ENCODE data around the gene ZNF385D.

Gene ZNF385D

DNA sequence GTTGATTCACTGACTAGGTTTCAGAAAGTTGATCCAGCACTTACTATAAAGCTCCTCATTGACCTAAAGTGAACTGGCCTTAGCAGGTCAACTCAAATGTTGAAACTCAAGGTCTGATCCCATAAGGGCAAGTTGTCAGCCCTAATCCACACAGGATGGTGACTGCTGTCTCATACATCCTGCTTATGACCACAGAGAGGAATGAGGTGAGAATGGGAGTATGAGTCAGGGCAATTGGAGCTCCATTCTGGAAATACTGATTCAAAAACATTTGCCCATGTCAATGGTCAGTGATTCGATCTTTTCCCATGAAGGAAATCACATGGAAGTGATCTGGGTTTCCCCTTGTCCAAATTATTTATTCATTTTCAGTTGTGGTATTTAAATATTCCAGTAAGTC is 78.7 kb downstream of the ZNF385D start:
- TF ChIP-seq ZNF274 (IDR thresholded peaks at IDR 0.05; ENCODE audit: low read depth, low read length), result no peak
- H3K4me3 ChIP-seq (ENCODE audit: low read length), result no peak overlapping the region

DNA sequence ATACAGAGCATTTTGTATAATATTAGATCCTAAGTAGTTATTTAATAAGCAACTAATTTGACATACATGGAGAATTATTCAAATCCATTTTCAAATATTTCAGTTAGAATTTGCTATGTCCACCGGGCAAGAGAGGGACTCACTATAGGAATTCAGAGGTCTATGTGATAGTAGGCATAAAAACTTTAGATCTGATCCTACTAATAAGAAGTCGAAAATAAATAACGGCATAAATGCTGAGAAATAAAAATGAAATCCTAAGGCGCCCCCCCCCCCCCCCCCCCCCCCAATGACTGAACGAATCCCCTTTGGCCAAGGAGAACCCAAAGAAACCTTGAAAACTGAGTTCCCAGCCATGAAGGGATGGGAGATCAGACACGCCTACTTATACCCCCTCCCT is 80.6 kb downstream of the ZNF385D start:
- TF ChIP-seq ZNF274 (IDR thresholded peaks at IDR 0.05; ENCODE audit: low read depth, low read length), result no peak
- no peak overlapping the region for H3K4me3 ChIP-seq (ENCODE audit: low read length)

DNA sequence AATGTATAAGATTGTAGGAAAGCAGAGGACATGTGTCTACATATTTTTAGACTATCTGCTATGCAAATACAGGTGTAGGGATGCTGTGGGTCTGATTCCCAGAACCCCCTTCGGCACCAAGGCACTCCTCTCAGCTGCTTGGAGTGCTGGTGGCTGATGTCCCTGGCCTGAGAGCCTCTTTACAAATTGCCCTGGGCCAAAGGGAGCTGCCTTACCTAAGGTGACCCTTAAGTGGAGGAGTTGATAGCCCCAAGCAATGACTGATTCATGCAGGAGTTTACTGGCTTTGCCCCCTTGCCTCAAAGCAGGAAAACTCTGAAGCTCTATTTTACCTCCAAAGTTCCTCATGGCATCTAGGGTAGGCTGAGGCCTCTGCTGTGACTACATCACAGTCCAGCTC is 83.0 kb downstream of the ZNF385D start:
- no peak for TF ChIP-seq ZNF274 (IDR thresholded peaks at IDR 0.05; ENCODE audit: low read depth, low read length)

DNA sequence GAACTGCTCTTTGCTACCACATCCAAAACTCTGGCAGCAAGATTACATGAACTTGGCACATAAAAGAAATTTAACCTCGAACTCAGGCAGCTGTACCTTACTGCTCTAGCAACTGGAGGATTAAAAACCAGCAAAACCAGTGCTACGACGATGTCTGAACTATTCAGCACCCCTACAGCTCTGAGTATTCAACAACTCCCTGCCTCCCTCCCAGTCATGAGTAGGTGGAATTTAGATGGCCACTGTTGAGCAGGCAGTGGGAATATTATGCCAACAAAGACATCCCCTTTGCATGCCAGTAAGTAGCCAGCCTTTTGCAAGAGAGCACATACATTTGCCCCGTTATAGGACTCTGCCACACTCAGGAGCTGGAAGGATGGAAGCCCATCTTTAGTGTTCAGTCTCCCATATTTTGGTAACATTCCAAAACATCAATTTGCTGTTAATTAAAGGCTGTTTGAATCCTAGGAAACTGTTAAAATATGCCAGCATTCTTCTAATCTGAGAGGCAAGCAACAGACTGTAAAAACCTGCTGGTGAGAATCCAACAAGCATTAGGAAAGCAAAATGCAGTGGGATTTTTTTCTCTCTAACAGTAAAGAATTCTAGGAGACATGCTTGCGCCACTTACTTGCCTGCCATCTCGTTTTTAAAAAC is 85.4 kb downstream of the ZNF385D start:
- H3K4me3 ChIP-seq (ENCODE audit: low read length), result no peak overlapping the region
- TF ChIP-seq ZNF274 (IDR thresholded peaks at IDR 0.05; ENCODE audit: low read depth, low read length), result no peak

More for the DNA sequence above, 83.0 kb downstream of the ZNF385D start:
- no peak overlapping the region for H3K4me3 ChIP-seq (ENCODE audit: low read length)

DNA sequence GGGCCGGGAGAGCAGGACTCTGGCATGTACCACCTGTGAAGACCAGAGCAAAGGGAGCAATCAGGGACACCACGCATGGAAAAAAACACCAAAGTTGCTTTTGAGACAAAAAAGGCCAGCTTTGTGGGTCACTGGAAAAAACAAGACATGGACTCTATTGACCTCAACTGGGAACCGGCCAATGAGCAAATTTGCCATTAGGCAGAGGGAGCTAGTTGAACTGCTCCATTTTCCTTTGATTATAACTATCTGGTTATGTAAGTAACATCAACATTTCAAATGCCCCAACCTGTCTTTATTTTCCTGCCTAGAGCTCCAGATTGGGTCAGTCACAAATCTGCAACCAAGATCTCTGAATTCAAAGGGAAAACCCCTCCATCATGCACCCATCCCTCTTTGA is 86.0 kb downstream of the ZNF385D start:
- TF ChIP-seq ZNF274 (IDR thresholded peaks at IDR 0.05; ENCODE audit: low read depth, low read length), result no peak
- H3K4me3 ChIP-seq (ENCODE audit: low read length), result no peak overlapping the region

DNA sequence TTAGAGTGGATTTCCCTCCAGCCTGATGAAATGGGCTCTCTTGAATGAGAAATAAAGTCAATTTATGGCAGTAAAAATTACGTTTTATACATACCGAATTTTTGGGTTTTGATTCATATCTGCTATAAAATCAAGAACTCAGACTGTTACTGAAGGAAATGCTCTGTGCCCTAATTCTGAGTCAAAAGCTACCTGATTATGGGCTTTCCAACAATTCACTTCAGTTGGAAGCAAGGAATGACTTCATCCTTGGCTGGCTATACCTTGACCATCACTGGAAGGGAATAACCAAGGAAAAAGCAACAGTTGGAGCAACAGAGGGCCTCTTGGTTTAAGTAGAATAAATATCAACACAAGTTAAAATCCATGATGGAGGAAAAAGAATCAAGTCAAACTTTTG is 88.6 kb downstream of the ZNF385D start:
- no peak overlapping the region for H3K4me3 ChIP-seq (ENCODE audit: low read length)
- no peak for TF ChIP-seq ZNF274 (IDR thresholded peaks at IDR 0.05; ENCODE audit: low read depth, low read length)

DNA sequence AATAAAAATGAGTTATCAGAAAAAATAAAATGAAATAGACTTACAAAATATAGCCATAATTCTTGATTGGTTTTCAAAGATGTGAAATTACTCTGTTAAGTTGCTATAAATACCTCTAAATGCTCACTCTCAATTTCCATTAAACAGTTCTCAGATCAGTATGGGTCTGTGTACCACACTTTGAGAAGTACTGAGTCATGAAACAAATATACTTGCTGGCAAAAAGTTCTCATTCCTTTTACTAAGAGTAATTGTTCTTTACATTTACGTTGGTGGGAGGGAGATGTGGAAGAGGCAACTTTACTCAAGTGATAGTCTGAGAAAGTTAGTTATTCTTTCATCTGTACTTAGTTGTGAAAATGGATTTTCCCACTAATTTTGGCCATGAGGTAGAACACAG is 96.3 kb downstream of the ZNF385D start:
- H3K4me3 ChIP-seq (ENCODE audit: low read length), result no peak overlapping the region
- TF ChIP-seq ZNF274 (IDR thresholded peaks at IDR 0.05; ENCODE audit: low read depth, low read length), result no peak

DNA sequence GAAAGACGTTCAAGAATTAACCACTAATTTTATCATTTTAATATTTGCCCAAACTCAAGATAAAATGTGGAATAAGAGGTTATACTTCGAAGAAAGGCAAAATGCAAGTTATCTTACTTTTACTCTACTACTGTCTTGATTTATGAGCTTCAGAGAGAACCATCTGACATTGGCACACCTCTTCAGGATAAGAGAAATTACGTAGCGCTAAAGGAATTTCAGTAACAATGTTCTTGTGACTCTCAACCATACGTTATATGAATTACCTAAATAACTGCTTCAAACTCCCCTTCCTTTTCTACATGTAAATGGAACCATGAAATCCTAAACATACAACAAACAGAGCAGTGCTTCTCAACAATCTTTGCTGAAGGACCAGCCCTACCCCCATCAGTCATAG is 96.8 kb downstream of the ZNF385D start:
- TF ChIP-seq ZNF274 (IDR thresholded peaks at IDR 0.05; ENCODE audit: low read depth, low read length), result no peak

DNA sequence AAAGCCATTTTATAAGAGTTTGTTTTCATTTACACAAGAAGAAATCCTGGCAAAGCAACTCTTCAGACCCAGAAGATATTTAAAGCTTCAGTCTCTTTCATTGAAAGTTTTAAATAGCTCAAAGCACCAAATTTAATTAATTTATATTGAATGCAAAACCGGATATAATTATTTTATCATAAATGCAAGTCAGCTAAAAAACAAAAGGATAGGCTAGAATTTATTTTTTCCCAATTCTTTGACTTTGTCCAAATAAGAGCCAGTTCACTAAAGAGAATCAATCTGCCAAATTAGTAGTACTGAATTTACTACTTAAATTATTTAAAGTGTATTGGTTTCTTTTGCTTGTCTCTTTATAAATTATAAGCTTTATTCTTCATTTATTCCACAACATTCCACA is 101.5 kb downstream of the ZNF385D start:
- H3K4me3 ChIP-seq (ENCODE audit: low read length), result no peak overlapping the region
- no peak for TF ChIP-seq ZNF274 (IDR thresholded peaks at IDR 0.05; ENCODE audit: low read depth, low read length)

More for the DNA sequence above, 96.8 kb downstream of the ZNF385D start:
- H3K4me3 ChIP-seq (ENCODE audit: low read length), result no peak overlapping the region

DNA sequence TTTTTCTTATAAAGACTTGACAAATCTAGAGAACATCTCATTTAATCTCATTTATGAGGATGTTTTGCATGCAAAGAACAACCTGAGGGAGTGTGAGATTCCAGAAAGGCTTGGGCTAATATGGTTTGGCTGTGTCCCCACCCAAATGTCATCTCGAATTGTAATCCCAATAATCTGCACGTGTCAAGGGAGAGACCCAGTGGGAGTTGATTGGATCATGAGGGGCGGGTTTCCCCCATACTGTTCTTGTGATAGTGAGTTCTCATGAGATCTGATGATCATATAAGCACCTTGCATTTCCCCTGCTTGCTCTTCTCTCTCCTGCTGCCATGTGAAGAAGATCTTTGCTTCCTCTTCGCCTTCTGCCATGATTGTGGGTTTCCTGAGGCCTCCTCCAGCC is 103.0 kb downstream of the ZNF385D start:
- no peak for TF ChIP-seq ZNF274 (IDR thresholded peaks at IDR 0.05; ENCODE audit: low read depth, low read length)
- no peak overlapping the region for H3K4me3 ChIP-seq (ENCODE audit: low read length)

DNA sequence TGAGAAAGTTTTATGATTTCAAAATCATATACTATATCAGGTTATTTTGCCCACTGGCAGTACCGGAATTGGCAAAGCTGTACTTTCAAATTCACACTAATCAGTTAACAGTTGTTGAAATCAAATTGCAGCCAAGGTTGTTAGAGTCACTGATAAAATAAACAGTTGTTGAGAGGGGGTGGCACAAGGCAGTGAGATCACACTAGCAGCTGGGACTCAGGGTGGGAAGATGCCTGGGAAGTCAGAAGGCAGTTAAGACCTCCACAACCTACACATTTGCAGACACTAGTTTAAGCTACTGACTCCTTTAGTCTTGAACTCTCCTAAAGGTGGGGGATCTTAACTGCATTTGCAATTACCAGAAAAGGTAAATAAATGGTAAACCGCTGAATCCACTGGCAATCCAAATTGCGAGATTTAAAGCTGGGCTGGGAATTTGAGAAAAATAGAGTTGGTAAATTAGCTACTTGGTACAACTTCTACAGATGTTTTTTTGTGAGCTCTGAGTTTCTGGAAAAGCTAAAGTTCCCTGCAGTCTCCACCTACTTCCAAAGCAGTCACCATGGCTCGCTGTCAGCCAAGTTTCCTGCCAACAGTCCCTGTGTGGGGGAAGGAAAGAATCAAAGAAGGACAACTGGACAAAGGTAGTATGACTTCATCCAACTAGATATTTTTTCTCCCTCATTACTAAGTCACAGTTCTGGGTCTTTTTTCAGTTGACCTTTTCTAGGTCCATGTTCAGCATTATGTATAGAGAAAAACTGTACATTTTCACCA is 105.7 kb downstream of the ZNF385D start:
- H3K4me3 ChIP-seq (ENCODE audit: low read length), result no peak overlapping the region
- TF ChIP-seq ZNF274 (IDR thresholded peaks at IDR 0.05; ENCODE audit: low read depth, low read length), result no peak

DNA sequence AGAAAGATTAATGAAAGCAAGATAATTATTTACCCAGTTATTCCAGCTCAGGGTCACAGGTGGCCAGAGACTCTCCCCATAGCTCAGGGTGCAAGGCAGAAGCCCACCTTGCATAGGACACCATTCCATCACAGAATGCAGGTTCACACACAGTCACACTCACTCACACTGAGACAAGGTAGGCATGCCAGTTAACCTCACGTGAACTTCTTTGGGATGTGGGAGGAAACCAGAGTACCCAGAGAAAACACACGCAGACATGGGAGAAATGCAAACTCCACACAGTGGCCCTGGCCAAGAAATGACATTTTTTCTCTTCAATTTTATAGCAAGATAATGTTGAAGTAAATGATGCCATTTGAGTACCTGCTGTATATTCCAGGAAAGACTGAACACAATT is 106.7 kb downstream of the ZNF385D start:
- no peak for TF ChIP-seq ZNF274 (IDR thresholded peaks at IDR 0.05; ENCODE audit: low read depth, low read length)

DNA sequence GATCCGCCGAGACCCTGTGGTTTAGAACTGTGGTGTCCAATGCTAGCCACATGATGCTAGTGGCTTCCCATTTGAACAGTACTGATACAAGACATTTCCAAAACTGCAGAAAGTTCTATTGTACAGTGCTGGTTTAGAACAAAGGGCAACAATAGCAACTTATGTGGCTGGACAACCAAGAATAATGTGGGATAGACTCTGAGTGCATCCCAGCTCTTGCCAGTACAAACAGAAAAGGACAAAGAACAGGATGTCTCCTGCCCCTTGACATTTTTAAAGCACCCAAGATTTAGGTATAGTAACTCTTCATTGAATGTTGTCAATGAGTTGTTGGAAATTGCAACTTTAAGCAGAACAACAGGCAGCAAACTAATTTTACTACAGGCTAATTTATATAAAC is 107.3 kb downstream of the ZNF385D start:
- TF ChIP-seq ZNF274 (IDR thresholded peaks at IDR 0.05; ENCODE audit: low read depth, low read length), result no peak
- no peak overlapping the region for H3K4me3 ChIP-seq (ENCODE audit: low read length)

More for the DNA sequence above, 106.7 kb downstream of the ZNF385D start:
- no peak overlapping the region for H3K4me3 ChIP-seq (ENCODE audit: low read length)

DNA sequence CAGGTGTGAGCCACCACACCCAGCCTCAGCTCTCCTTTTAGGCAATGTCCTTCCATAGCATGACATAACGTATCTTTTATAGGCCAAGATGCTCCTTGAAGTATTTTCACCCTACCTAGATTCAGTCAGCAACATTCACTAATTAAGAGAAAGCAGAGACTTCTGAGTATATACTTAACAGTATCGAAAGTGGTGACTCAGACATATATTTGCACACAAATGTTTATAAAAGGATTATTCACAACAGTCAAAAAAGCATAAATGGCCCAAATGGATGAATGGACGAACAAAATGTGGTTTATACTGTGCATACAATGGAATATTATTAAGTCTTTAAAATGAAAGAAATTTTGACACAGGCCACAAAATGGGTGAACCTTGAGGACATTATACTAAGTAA is 108.6 kb downstream of the ZNF385D start:
- H3K4me3 ChIP-seq (ENCODE audit: low read length), result no peak overlapping the region
- no peak for TF ChIP-seq ZNF274 (IDR thresholded peaks at IDR 0.05; ENCODE audit: low read depth, low read length)

DNA sequence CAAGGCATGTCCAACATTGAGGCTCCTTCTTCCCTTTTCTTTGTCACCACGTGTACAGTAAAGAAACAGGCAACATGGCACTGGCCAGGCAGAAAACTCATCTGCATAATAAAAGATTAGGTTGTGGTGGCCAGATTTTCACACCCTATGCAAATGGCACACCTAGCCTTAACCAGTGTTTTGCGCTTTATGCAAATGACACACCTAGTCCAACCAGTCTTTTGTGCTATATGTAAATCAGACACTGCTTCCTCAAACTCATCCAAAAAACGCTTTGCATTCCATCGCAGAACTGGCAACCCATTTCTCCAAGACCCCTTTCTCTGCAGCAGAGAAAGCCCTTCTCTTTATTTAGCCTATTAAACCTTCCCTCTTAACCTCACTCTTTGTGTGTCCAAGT is 109.1 kb downstream of the ZNF385D start:
- no peak for TF ChIP-seq ZNF274 (IDR thresholded peaks at IDR 0.05; ENCODE audit: low read depth, low read length)
- H3K4me3 ChIP-seq (ENCODE audit: low read length), result no peak overlapping the region
